DMS 273 treated with DMSO at 0.1 percent for 48 hours (cell line): Measurements from ENCODE around the gene GRWD1.
"Not testable (repeated sequence)": the region's sequence is repeated elsewhere in the genome, so short reads cannot be mapped to it uniquely, and the experiment has no call there.

Experiments used
- DNase-seq: peaks from one replicate; lab custom pipeline; 2025; lab: John Stamatoyannopoulos, UW

GRWD1 gene

GRCh38 chr19:48480183-48480557, 34.4 kb downstream of the GRWD1 start:
- DNase-seq, result no peak

DNA sequence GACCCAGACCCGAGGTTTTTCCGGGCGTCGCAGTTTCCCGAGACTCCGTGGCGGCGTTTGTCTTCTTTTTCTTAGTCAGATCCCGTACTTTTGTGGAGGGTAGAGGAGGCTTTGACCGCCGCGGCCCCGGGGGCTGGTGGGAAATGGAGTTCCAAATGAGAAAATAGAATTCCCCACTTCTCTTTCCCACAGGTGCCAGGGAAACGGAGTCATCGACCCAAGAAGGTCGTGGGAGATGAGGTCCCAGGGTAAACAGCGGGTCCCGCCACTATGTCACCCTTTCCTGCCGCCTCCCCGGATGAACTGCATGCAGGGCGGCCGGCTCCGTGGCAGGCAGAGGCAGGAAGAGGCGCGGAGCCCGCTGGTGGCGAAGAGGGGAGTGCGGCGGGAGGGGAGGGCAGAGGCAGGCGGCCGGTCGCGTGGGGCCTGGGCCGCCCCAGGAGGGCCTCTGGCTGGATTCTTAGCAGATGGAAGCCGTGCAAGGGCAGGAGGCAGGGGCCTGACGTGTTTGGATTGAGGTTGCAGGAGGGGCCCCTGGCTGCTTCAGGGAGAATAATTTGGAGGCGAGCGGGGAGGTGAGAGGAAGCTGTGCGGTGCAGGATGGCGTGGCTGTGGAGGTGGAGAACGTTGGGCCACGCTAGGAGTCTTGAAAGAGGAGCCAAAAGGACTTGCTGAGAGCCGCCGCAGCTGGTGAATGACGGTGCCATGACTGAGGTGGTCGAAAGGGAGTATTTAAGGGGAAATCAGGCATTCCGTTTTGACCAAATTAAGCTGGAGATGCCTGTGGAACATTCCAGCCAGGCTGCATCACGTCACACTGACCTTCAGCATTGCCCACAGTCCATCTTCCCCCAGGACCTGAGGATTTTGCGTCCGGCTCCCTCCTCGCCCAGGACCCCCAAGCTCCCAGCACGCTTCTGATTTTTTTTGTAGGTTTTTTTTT, 35.0 kb downstream of the GRWD1 start:
- DNase-seq, result no peak

DNA sequence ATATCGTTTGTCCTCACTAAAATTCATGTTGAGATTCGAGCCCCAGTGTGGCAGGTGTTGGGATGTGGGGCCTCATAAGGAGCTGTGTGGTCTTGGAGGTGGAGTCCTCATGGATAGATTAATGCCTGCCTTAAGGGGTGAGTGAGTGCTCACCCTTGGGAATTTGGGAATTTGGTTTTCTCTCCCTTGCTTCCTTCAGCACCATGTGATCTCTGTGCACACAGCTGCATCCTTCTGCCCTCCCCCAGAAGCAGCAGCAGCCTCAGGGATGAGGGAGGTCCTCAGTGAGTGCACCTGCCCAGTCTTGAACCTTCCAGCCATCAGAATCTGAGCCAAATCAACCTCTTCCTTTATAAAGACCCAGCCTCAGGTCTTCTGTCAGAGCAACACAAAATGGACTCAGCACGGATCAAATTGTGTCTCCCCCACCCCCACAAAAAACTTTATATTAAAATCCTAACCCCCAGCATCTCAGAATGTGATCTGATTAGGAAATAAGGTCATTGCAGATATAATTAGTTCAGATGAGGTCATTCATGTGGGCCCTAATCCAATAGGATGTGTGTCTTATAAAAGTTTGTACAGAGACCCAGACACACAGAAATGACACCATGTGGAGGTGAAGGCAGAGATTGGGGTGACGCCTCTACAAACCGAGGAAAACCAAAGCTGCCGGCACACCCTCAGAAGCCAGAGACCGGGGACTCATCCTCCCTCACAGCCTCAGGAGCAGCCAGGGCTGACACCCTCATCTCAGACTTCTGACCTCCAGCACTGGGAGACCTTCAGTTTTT, 36.3 kb downstream of the GRWD1 start:
- no peak for DNase-seq

GRCh38 chr19:48483301-48483700, 37.5 kb downstream of the GRWD1 start:
- no peak for DNase-seq

DNA sequence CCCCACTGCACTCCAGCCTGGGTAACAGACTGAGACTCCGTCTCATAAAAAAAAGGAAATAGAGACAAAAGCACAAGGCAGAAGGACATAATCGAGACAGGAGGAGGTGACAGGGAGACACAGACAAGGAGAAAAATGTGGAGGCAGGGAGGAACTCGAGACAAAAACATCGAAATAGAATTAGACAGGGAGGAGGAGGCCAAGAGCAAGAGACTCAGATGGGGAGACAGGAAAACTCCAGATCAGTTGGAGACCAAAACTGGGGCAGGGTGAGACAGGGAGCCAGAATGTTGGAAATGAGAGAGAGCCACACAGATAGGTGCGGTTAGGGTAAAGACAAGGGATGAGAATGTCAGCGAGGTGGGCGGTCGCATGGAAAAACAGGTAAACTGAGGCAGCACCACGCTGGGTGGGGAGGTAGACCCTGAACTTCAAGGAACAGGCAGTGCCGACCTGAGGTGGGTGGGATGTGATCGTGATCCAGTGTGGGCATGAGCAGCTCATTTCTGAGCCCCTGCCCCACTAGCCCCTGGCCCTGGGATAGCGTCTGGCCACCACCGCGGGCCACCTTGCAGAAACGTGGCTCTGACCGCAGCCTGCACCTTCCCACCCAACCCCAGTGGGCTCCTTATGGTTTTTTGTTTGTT, 38.6 kb downstream of the GRWD1 start:
- no peak for DNase-seq

DNA sequence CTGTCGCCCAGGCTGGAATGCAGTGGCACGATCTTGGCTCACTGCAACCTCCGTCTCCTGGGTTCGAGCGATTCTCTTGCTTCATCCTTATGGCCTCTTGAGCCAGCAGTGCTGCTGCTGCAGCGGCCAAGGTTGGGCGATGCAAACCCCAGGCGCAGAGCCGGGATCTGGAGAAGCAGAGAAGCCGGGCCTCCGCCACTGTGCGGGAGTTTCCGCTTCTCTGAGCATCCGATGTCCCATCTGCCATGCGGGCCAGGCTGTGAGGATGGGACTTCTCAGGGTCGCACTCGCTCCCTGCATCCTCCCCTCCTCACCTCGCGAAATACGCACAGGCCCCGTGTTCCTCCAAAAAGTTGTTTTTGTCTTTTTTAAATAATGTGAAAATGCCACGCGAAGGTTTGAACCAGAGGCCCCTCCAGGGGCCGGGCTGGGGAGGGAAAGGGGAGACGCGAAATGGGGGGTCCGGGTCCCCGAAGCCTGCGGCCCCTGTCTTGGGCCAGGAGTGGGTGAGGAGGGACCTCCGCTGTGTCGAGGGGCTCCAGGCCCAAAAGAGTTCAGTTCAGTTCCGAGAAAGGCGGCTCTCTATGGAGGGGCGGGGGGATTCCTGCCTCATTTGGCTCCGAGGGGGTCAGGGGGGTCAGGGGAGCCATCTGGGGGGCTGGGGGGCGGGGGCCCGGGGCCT, 39.3 kb downstream of the GRWD1 start:
- DNase-seq, result no peak

DNA sequence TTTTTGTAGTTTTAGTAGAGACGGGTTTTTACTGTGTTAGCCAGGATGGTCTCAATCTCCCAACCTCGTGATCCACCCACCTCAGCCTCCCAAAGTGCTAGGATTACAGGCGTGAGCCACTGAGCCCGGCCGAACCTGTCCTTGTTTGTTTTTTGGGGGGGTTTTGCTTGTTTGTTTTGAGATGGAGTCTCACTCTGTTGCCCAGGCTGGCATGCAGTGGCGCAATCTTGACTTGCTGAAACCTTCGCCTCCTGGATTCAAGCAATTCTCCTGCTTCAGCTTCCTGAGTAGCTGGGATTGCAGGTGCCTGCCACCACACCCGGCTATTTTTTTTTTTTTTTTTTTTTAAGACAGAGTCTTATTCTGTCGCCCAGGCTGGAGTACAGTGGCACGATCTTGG, 40.9 kb downstream of the GRWD1 start:
- not testable (repeated sequence) for DNase-seq

DNA sequence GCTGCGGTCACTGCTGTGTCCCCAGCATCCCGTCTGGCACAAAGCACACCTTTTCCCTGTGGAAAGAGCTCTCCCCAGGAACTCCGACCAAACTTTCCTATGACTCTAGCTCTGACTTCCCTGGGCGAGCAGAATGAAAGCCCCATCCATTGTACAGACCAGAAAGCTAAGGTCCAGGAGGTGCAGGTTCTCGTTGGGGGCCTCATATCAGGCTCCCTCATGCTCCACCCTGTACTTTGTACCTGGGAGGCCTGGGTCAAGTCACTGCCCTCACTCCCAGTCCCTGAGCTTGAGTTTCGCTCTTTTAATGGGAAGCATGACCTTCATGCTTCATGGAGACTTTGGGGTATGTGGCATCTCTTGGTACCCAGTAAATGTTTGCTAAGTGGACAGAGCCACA, 41.8 kb downstream of the GRWD1 start:
- no peak for DNase-seq

- no peak for DNase-seq
Measured at GRCh38 chr19:48487948-48488347, 42.2 kb downstream of the GRWD1 start.

GRCh38 chr19:48488478-48488877, 42.7 kb downstream of the GRWD1 start:
- DNase-seq, result not testable (repeated sequence)

- no peak for DNase-seq
Measured at GRCh38 chr19:48489608-48490216, 43.9 kb downstream of the GRWD1 start.

DNA sequence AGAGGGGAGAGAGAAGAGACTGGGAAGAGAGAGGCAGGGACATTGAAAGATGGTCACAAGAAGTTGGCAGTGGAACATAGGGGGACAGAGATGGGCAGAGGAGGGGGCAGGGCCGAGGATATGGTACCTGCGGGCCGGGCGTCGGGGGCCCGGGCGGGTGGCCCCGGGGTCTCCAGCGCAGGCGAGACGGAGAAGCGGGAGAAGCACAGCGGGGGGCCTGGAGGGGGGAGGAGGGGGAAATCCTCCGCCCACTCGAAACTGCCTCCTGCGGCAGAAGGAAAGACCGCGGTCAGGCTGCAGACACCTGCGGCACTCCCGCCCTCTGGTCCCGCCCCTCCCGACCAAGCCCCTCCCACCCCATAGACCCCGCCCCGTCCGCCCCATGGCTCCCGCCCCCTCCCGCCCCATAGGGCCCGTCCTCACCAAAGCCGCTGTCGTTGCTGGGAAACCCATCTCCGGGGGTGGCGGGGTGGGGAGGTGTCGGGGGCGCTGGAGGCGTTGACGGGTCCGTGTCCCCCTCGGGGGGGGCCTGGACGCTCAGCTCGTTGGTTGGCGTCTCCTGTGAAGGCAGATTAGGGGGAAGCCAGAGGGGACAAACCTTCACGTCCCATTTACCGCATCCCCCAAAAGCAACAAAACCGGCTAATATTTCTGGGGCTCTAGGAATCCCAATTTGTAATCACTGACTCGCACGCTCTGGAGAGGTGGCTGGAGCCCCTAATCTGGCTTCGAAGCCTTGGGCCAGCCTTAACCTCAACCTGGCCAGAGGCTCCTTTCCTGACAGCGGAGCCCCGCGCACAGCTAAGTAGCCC, 45.4 kb downstream of the GRWD1 start:
- no peak for DNase-seq

- no peak for DNase-seq
Measured at GRCh38 chr19:48491793-48492123, 46.0 kb downstream of the GRWD1 start.

- peak; percentile 59 for DNase-seq
Measured at GRCh38 chr19:48492925-48493717, 47.3 kb downstream of the GRWD1 start.

DNA sequence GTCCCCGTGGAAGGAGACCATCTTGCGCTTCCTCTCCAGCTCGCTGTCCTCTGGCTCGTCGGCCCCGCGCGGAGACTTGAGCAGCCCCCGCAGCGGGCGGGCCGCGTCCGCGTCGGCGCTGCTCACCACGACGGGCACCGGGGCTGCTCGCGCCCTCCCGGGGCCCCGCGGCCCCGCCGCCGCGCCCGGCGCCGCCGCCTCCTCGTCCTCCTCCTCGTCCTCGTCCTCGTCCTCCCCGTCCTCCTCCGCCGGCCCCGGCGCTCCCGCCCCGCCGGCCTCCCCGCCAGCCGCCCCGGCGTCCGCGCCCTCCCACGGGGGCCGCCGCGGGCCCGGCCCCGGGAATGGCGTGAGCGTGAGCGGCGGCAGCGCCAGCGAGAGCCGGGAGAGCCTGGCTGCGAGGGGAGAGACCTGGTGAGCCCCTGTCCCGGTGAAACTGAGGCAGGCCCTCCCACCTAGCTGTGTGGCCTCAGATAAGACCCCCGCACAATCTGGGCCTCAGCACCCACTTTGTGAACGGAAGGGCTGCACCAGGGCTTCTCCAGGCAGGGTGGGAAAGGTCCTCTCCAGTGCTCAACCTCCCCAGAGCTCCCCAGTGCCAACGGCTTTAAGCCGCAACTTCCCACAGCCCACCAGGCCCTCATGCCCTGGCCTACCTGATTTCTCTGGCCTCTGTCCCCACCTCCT, 48.1 kb downstream of the GRWD1 start:
- no peak for DNase-seq

- no peak for DNase-seq
Measured at GRCh38 chr19:48495396-48495795, 49.6 kb downstream of the GRWD1 start.

DNA sequence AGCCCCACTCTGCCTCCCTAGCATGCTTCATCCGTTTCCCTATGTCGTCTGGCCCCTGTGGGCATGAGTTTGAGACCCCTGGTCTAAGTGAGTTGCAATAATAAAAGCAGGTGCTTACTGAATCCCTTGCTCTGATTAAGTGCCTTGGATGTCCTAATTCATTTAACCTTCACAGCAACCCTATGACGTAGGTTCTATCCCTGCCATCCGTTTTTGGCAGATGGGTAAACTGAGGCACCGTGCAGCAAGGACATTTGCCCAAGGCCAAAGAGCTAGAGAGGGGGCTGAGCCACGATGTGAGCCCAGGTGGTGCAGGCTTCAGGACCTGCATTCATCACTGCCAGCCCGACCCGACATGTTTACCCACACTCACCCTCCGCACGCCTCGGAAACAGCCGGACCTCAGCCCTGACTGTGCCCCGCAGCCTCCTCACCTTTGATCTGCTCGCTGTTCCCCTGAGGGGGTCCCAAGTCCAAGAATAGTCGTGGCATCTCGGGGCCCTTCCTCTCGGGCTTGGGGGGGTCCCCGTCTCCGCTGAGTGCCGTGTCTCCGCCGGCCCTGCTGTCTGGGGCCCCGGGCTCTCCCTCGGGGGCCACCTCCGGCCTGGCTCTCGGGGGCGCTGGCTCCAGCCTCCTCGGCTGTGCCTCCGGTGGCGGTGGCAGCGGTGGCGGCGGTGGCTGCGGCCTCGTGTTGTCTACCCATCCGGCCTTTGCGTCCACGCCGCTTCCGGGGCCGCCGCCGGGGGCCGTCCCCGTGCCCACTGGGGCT, 51.4 kb downstream of the GRWD1 start:
- DNase-seq, result no peak

DNA sequence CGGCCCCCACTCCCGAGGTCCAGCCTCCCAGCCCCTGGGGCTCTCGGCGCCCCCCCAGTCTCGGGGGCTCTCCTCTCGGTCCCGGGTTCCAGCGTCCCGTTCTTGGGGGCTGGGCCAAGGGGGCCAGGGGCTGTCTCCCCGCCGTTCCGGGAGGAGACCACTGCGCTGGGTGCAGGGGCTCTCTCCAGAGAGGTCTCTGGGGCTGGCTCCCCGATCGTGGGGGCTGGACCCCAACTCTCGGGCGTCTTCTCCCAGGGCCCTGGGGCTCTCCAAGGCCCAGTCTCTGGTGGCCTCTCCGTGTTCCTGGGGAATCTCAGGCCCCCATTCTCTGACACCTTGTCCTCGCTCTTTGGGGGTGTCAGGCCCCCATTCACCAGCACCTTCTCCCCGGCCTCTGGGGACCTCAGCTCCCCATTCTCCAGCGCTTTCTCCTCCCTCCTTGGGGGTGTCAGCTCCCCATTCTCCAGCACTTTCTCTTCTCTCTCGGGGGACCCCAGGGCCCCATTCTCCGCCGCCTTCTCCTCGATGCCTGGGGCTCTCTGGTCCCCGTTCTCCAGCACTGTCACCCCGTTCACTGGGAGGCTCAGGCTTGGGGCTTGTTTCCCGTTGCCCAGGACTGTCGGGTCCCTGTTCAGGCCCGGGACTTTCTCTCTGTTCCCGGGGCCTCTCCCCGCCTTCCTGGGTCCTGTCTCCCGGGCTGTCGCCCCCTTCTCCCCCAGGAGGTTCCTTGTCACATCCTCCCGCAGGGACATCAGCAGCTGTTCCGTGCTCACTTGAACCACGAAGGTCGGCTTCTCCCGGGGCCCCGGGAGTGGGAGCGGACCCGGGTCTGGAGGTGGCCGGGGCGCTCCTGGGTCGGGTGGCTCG, 52.2 kb downstream of the GRWD1 start:
- DNase-seq, result no peak
